GM21825 (cell line): Measurements from ENCODE around the gene EFNA4.

ENCODE experiments used
- ATAC-seq: cut with Tn5 transposase; IDR thresholded peaks from one replicate; pipeline ENCODE4 v1.9.1; 2021; ENCODE audit warnings: mild to moderate bottlenecking, moderate library complexity; ENCODE audit not compliant: unreplicated experiment

Gene EFNA4

GRCh38 chr1:155072531-155073289 lies 9.2 kb downstream of the EFNA4 start:
- ATAC-seq = no peak

- ATAC-seq = no peak
Observed at GRCh38 chr1:155073377-155074242, 10.1 kb downstream of the EFNA4 start.

DNA sequence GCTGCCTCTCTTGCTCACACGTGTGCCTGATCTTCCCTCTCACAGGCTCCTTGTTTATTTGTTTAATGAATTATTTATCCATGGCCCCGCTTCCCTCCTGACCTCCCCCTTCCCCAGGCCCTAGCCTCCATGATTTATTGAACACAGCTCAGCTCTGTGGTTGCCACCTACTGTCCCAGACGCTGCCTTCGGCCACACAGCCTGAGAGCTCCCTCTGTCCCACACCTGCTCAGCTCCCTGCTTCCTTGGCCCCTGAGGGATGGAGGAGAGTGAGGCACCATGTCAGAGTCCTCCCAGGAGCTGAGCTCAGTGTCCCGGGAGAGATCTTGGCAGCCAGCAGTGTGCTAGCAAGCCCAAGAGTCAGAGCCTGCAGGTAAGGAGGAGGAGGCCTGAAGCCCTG lies 12.0 kb downstream of the EFNA4 start:
- no peak for ATAC-seq

DNA sequence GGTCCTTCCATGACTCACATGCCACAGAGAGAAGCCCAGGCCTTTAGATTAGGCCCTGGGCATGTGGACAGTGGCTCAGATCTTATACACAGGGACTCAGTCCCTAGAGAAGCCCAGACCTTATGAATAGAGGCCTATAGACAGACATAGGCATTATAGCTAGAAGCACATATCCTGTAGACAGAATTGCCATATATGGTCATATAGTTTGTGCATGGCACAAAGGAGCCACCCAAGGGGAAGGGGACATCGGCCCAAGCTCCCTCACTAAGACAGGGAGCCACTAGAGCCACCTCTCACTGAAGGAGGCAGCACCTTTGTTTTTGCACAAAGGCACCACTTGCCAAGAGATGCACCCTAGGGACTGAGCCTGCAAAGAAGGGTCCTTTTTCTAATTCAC lies 12.8 kb downstream of the EFNA4 start:
- ATAC-seq = no peak

DNA sequence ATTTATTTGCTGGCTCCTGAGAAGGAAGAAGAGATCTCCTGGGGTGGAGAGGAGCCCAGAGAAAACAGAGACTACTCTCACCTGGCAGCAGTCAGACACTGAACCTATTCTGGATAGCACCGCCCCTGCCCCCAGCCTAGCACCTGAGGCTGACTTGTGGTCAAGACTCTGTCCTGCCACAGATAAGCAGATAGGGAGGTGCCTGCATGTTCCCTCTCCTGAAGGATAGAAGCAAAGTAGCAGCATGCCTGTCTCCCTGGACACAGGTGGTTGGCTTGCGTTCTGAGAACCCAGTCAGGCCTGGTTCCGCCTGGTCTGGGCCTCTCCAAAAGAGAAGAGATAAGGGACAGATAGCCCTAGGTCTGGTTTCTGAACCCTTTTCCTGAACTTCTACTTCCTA lies 13.8 kb downstream of the EFNA4 start:
- no peak for ATAC-seq

- ATAC-seq = no peak
Observed at GRCh38 chr1:155077758-155078445, 14.4 kb downstream of the EFNA4 start.

DNA sequence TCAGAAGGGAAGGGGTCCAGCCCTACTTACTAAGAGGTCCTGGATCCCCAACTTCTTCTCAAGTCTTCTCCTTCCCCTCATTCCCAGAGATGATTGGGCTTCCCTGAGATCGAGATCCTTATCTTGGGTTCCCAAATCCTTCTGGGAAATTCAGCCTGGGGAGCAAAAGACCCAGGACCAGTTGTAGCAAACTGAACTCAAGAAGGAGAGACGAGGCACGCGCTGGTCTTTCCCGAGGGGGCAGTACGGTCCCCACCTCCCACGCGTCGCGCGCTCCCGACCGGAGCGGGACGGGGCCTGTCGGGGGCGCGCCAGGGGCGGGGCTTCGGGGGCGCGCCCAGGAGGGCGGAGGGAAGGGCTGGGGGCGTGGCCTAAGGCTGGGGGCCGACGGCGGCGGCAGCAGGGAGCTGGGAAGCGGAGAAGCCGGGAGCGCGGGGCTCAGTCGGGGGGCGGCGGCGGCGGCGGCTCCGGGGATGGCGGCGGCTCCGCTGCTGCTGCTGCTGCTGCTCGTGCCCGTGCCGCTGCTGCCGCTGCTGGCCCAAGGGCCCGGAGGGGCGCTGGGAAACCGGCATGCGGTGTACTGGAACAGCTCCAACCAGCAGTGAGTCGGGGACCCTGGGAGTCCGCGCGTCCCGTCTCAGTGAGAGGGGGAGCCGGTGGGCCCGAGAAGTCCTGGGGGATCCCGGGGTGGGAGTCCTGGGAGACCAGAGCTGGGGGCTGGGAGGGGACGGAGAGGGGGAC lies 15.1 kb downstream of the EFNA4 start, which contains the start of gene EFNA3:
TSS of gene EFNA3 (plus strand) at position 369 of the 741 bp plus-strand sequence. CDS start at position 474, 105 bp downstream.
- ATAC-seq = no peak

DNA sequence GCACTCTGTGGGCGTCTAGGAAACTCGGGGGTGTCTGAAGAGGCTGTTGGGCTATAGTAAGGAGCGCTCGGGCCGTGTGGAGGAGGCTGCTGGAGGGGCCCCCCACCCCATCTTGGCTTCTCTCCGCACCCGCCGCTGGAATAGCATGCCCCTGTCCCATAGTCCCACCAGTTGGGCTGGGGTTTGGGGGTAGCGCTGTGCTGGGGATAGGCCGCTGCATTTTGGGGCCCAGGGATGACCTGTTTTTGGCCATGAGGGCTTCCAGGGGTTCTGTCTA lies 15.6 kb downstream of the EFNA4 start:
- no peak for ATAC-seq

GRCh38 chr1:155079487-155080311 lies 16.2 kb downstream of the EFNA4 start:
- ATAC-seq = no peak

GRCh38 chr1:155080312-155081228 lies 17.0 kb downstream of the EFNA4 start:
- no peak for ATAC-seq

- ATAC-seq = no peak
Observed at GRCh38 chr1:155081472-155082300, 18.1 kb downstream of the EFNA4 start.

GRCh38 chr1:155082301-155083051 lies 18.9 kb downstream of the EFNA4 start:
- no peak for ATAC-seq

- ATAC-seq = no peak
Observed at GRCh38 chr1:155083052-155083541, 19.6 kb downstream of the EFNA4 start.

DNA sequence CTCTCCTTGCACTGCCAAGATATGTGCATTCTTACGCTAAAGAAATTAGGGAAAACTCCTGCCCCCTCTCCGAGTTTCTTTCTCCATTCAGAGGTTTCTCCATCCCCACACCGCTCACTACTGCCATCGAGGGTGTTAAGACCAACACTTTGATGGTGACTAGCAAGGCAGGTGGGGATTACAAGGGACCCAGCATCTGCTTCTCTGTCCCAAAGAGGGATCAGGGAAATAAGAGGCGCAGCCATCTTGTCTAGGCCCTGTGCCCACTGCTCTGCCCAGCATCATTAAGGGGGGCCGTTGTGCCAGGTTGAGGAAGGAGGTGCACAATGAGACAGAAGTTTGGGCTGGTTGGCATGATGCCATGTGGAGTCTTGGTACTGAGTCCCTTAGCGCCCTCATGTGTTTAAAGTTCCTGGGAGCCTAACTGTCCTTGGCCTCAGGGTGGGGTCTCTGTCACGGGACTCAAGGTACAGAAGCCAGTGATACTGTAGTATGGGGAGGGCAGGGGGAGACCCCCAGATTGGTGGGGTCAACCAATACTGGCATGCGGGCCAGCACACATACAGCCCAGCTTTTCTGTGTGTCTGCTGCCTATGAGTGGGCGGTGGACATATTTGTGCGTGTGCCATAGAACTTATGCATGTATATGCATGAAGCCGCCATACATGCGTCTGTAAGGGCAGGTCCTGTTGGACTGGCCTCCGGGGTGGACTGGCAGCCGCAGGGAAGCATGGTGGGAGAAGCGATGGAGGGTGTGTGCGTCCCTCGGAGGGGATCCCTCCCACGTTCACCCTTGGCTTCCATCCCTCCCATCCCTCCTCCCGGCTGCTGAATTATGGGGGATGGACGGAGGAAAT lies 20.6 kb downstream of the EFNA4 start:
- no peak for ATAC-seq

- ATAC-seq = peak; percentile 67
Observed at GRCh38 chr1:155084722-155085503, 21.4 kb downstream of the EFNA4 start.
